Prostate gland (tissue), 2 donors: ENCODE measurements around the gene SERPINA1.

ENCODE experiments used
- POLR2A ChIP-seq: fragments of 450-650 bp; IDR thresholded peaks from one replicate; pipeline ENCODE4 v1.6.1; 2016; ENCODE audit warnings: antibody characterized with exemption, mild to moderate bottlenecking
- TF ChIP-seq, protein P1 (sequence below), 4 experiments: fragments of 200-600 bp in 2 of 4; fragments of 450-650 bp in 2 of 4; sonication (generic) in 2 of 4; IDR thresholded peaks; 1 replicate in 3 of 4; 2 replicates in 1 of 4; pipeline ENCODE4 v1.5.1; 2016 to 2019; ENCODE audit warnings: antibody characterized with exemption in 4 of 4, mild to moderate bottlenecking in 2 of 4, moderate library complexity in 2 of 4

DNA sequence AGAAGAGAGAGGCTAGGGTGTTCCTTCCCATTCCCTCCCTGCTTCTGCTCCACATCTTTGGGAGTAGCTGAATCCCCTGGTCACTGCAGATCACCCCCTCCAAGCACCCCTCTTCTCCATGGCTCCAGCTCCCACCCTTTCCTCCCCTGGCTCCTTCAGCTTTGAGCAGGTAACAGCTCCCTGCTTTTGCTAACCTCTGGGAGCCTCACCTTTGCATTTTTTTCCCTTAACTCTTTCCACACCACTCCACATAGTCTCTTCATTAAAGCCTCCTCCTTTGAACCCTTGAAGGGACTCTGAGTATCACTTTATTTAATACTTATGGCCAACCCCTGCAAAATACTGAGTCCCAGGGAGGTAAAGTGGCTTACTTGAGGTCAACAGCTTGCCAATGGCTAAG, 39.6 kb downstream of the SERPINA1 start:
- TF ChIP-seq, protein P1, sequence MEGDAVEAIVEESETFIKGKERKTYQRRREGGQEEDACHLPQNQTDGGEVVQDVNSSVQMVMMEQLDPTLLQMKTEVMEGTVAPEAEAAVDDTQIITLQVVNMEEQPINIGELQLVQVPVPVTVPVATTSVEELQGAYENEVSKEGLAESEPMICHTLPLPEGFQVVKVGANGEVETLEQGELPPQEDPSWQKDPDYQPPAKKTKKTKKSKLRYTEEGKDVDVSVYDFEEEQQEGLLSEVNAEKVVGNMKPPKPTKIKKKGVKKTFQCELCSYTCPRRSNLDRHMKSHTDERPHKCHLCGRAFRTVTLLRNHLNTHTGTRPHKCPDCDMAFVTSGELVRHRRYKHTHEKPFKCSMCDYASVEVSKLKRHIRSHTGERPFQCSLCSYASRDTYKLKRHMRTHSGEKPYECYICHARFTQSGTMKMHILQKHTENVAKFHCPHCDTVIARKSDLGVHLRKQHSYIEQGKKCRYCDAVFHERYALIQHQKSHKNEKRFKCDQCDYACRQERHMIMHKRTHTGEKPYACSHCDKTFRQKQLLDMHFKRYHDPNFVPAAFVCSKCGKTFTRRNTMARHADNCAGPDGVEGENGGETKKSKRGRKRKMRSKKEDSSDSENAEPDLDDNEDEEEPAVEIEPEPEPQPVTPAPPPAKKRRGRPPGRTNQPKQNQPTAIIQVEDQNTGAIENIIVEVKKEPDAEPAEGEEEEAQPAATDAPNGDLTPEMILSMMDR (IDR thresholded peaks at IDR 0.05): no peak
- TF ChIP-seq POLR2A: no peak
